ENCODE measurements around the gene IVL.

The IVL gene

GRCh38 chr1:152953761-152954160 lies 45.4 kb downstream of the IVL start:
- TF ChIP-seq, protein P1, sequence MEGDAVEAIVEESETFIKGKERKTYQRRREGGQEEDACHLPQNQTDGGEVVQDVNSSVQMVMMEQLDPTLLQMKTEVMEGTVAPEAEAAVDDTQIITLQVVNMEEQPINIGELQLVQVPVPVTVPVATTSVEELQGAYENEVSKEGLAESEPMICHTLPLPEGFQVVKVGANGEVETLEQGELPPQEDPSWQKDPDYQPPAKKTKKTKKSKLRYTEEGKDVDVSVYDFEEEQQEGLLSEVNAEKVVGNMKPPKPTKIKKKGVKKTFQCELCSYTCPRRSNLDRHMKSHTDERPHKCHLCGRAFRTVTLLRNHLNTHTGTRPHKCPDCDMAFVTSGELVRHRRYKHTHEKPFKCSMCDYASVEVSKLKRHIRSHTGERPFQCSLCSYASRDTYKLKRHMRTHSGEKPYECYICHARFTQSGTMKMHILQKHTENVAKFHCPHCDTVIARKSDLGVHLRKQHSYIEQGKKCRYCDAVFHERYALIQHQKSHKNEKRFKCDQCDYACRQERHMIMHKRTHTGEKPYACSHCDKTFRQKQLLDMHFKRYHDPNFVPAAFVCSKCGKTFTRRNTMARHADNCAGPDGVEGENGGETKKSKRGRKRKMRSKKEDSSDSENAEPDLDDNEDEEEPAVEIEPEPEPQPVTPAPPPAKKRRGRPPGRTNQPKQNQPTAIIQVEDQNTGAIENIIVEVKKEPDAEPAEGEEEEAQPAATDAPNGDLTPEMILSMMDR (IDR thresholded peaks at IDR 0.05) = no peak
- intact Hi-C loops (cut with DNase I; ENCODE audit: low total_unique reads) = no loop called here
- Histone ChIP-seq H3K4me1 (no peaks in the 10 kb centered on the region), H3K27me3 (no peaks in the 10 kb centered on the region), H3K9me3 (no peaks in the 10 kb centered on the region), H3K27ac (no peak overlapping the region), H3K36me3 (no peaks in the 10 kb centered on the region), H3K4me3 (no peak overlapping the region)
- DNase-seq = no peak

GRCh38 chr1:152954436-152954835 lies 46.1 kb downstream of the IVL start:
- intact Hi-C loops (cut with DNase I; ENCODE audit: low total_unique reads) = no loop called here
- Histone ChIP-seq H3K4me3 (no peak overlapping the region), H3K4me1 (no peaks in the 10 kb centered on the region), H3K9me3 (no peaks in the 10 kb centered on the region), H3K36me3 (no peaks in the 10 kb centered on the region), H3K27me3 (no peaks in the 10 kb centered on the region), H3K27ac (no peak overlapping the region)
- no peak for DNase-seq
- TF ChIP-seq, protein P1 (IDR thresholded peaks at IDR 0.05) = no peak

- intact Hi-C loops (cut with DNase I; ENCODE audit: low total_unique reads) = no loop called here
- DNase-seq = no peak
- Histone ChIP-seq H3K4me3 (no peak overlapping the region), H3K27ac (no peak overlapping the region), H3K4me1 (no peaks in the 10 kb centered on the region), H3K9me3 (no peaks in the 10 kb centered on the region), H3K36me3 (no peaks in the 10 kb centered on the region), H3K27me3 (no peaks in the 10 kb centered on the region)
- TF ChIP-seq, protein P1 (IDR thresholded peaks at IDR 0.05) = no peak
Measured at GRCh38 chr1:152957561-152957960, 49.2 kb downstream of the IVL start.

DNA sequence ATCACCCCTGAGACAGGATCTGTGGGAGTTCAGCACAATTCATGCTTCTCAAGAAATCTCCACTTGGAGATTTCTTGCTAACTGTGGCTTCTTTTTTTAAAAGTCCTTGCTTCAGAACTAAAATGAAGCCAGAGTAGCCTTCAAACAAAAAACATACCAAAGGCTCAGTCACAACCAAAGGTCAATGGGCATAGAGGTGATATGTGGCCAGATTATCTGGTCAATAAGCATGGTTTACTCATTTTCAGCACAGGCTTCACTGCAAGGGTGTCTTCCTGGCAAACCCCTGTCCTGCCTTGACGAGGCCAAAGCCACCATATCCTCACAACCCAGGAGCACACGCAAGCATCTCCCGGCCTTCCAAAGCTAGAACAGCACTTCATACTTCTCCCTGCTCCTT lies 50.9 kb downstream of the IVL start:
- DNase-seq = no peak
- no peak overlapping the region for H3K27ac ChIP-seq
- TF ChIP-seq, protein P1 (IDR thresholded peaks at IDR 0.05) = no peak
- H3K9me3 ChIP-seq = no peaks in the 10 kb centered on the region
- no peaks in the 10 kb centered on the region for H3K4me1 ChIP-seq
- H3K27me3 ChIP-seq = no peaks in the 10 kb centered on the region
- H3K4me3 ChIP-seq = no peak overlapping the region
- intact Hi-C loops (cut with DNase I; ENCODE audit: low total_unique reads) = no loop called here
- H3K36me3 ChIP-seq = no peaks in the 10 kb centered on the region

- H3K4me1 ChIP-seq = no peaks in the 10 kb centered on the region
- TF ChIP-seq, protein P1 (IDR thresholded peaks at IDR 0.05) = no peak
- H3K4me3 ChIP-seq = no peak overlapping the region
- intact Hi-C loops (cut with DNase I; ENCODE audit: low total_unique reads) = no loop called here
- no peaks in the 10 kb centered on the region for H3K9me3 ChIP-seq
- H3K27me3 ChIP-seq = no peaks in the 10 kb centered on the region
- H3K27ac ChIP-seq = no peak overlapping the region
- no peak for DNase-seq
- no peaks in the 10 kb centered on the region for H3K36me3 ChIP-seq
Measured at GRCh38 chr1:152959801-152960451, 51.6 kb downstream of the IVL start.

All from tibial artery (tissue), 4 donors.